ENCODE data around the gene PRKAR1B.

DNA sequence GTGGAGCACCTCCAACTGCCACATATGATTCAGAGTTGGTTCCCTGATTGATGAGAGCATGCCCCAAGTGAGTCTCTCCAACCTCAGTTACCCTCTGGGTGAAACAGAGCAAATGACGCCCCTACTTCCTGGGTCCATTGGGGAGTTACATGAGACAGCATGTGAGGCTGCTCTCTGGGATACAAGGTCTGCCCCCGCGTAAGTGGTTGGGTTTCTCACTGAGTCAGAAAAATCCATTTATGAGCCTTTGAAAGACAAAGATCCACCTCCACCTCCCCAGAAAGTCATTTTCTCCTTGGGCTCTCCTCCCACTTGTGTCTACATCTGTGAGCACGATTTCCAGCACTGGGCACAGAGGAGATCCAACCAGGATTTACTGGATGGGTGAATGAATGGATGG lies 71.3 kb downstream of the PRKAR1B start:
- TF ChIP-seq GATA2 (IDR thresholded peaks at IDR 0.05; ENCODE audit: low read depth, low read length) = no peak
- TF ChIP-seq GATA3 (IDR thresholded peaks at IDR 0.05; ENCODE audit: low read depth, low read length) = no peak

All from SH-SY5Y (cell line).